ENCODE data around the gene MARK3. TPM values are rescaled to one million over a fixed set of nuclear protein-coding genes. Genes with fewer than 3 reads are reported as not detected.

Gene MARK3
- total and polyA plus RNA-seq, 2 of the 13 experiments (the other 11 are each of a cell fraction or from before 2014, with no cell fraction given): 47.7 to 56.6 TPM

GRCh38 chr14:103500148-103500990 is 115.2 kb downstream of the MARK3 start (continued):
- TF ChIP-seq ETV6 (CRISPR knock-in tag; conservative IDR thresholded peaks at IDR 0.05) (no peak), U2AF1 (optimal IDR thresholded peaks at IDR 0.05; ENCODE audit: low read depth, low read length) (peak; percentile 59), ATF2 (CRISPR knock-in tag; IDR thresholded peaks at IDR 0.05) (no peak), THAP11 (CRISPR knock-in tag; IDR thresholded peaks at IDR 0.05) (no peak), TBX3 (IDR thresholded peaks at IDR 0.05; ENCODE audit: borderline replicate concordance) (no peak), ZNF609 (CRISPR knock-in tag; IDR thresholded peaks at IDR 0.05; ENCODE audit: borderline replicate concordance) (no peak), MXI1 (IDR thresholded peaks at IDR 0.05; ENCODE audit: borderline replicate concordance, low read depth, low read length) (peak; percentile 42; the same call in 1 of the 3 replicates), ZNF740 (CRISPR knock-in tag; IDR thresholded peaks at IDR 0.05) (no peak), KLF16 (CRISPR knock-in tag; IDR thresholded peaks at IDR 0.05) (0 out of 4 replicates have a peak, but pooled peaks of 1 of the 2 experiments have one; percentile 28), ISX (CRISPR knock-in tag; conservative IDR thresholded peaks at IDR 0.05) (no peak), POGK (CRISPR knock-in tag; conservative IDR thresholded peaks at IDR 0.05) (no peak), ZNF432 (CRISPR knock-in tag; IDR thresholded peaks at IDR 0.05; ENCODE audit: borderline replicate concordance) (no peak), ZNF614 (CRISPR knock-in tag; IDR thresholded peaks at IDR 0.05; ENCODE audit: borderline replicate concordance) (no peak), MAX (IDR thresholded peaks at IDR 0.05) (0 out of 2 replicates have a peak, but pooled peaks have one; percentile 30), ZNF3 (CRISPR knock-in tag; IDR thresholded peaks at IDR 0.05) (no peak), ZFX (CRISPR knock-in tag; IDR thresholded peaks at IDR 0.05; ENCODE audit: low read depth) (peak; percentile 73), CENPT (CRISPR knock-in tag; IDR thresholded peaks at IDR 0.05; ENCODE audit: low read depth) (no peak), MAF1 (CRISPR knock-in tag; IDR thresholded peaks at IDR 0.05; ENCODE audit: borderline replicate concordance) (no peak), ZMAT3 (CRISPR knock-in tag; conservative IDR thresholded peaks at IDR 0.05) (no peak), KDM2A (CRISPR knock-in tag; IDR thresholded peaks at IDR 0.05; ENCODE audit: borderline replicate concordance, low read depth) (peak; percentile 66; the same call in 1 of the 2 replicates)
